Measurements from ENCODE around the gene SLC10A3. TPM values are rescaled to one million over a fixed set of nuclear protein-coding genes. Genes with fewer than 3 reads are reported as not detected.

SLC10A3 gene
- total and polyA plus RNA-seq, 2 of the 13 experiments (the other 11 are each of a cell fraction or from before 2014, with no cell fraction given), result 10.1 to 11.5 TPM

DNA sequence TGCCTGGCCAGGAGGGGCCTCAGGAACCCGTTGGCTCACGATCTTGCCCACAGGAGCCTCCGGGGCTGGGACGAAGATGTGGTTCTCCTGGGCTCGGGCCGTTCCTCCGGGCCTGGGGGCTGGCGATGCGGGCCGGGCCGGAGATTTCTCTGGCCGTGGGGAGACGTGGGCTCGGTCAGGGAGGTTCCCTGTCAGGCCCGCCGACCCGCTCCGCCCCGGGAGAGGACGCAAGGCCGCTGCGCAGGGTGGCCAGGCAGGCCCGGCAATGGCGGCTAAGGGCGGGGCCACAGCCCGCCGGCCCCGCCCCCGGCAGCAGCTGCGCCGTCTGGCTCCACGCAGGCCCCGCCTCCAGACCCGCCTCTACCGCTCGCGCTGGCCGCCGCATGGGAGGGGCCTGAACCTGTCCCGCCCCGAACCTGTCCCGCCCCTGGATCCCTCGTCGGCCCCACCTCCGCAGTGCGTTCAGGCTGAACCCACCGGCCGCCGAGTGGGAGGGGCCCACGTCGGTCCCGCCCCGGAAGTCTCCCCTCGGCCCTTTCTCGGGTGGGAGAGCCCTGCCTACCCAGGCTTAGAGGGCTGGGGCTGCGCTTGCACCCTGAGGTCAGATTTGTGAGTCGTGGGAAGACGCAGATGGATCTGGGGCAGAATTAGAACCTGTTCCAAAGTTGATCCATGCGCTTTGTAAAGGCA, 25.7 kb upstream of the SLC10A3 start, which contains the start of gene FAM3A (continued):
- TF ChIP-seq, protein P1, sequence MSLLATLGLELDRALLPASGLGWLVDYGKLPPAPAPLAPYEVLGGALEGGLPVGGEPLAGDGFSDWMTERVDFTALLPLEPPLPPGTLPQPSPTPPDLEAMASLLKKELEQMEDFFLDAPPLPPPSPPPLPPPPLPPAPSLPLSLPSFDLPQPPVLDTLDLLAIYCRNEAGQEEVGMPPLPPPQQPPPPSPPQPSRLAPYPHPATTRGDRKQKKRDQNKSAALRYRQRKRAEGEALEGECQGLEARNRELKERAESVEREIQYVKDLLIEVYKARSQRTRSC (CRISPR knock-in tag; IDR thresholded peaks at IDR 0.05; ENCODE audit: low read depth), result no peak
- TF ChIP-seq KAT8 (CRISPR knock-in tag; IDR thresholded peaks at IDR 0.05), result 0 out of 2 replicates have a peak, but pooled peaks have one; percentile 20
- TF ChIP-seq GABPB1 (CRISPR knock-in tag; IDR thresholded peaks at IDR 0.05), result peak; percentile 89
- TF ChIP-seq JDP2 (CRISPR knock-in tag; IDR thresholded peaks at IDR 0.05; ENCODE audit: borderline replicate concordance), result no peak
- no peak for TF ChIP-seq PHF20 (CRISPR knock-in tag; IDR thresholded peaks at IDR 0.05)
- no peak for TF ChIP-seq ZNF7 (CRISPR knock-in tag; IDR thresholded peaks at IDR 0.05)
- TF ChIP-seq, protein P2, sequence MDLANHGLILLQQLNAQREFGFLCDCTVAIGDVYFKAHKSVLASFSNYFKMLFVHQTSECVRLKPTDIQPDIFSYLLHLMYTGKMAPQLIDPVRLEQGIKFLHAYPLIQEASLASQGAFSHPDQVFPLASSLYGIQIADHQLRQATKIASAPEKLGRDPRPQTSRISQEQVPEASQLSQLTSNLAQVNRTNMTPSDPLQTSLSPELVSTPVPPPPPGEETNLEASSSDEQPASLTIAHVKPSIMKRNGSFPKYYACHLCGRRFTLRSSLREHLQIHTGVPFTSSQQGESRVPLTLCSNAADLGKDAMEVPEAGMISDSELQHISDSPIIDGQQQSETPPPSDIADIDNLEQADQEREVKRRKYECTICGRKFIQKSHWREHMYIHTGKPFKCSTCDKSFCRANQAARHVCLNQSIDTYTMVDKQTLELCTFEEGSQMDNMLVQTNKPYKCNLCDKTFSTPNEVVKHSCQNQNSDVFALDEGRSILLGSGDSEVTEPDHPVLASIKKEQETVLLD (CRISPR knock-in tag; IDR thresholded peaks at IDR 0.05; ENCODE audit: low read depth), result no peak
- peak in 1 of 2 experiments; percentile 28; a peak in 1 of 4 replicates for TF ChIP-seq KLF16 (CRISPR knock-in tag; IDR thresholded peaks at IDR 0.05)
- TF ChIP-seq, protein P3, sequence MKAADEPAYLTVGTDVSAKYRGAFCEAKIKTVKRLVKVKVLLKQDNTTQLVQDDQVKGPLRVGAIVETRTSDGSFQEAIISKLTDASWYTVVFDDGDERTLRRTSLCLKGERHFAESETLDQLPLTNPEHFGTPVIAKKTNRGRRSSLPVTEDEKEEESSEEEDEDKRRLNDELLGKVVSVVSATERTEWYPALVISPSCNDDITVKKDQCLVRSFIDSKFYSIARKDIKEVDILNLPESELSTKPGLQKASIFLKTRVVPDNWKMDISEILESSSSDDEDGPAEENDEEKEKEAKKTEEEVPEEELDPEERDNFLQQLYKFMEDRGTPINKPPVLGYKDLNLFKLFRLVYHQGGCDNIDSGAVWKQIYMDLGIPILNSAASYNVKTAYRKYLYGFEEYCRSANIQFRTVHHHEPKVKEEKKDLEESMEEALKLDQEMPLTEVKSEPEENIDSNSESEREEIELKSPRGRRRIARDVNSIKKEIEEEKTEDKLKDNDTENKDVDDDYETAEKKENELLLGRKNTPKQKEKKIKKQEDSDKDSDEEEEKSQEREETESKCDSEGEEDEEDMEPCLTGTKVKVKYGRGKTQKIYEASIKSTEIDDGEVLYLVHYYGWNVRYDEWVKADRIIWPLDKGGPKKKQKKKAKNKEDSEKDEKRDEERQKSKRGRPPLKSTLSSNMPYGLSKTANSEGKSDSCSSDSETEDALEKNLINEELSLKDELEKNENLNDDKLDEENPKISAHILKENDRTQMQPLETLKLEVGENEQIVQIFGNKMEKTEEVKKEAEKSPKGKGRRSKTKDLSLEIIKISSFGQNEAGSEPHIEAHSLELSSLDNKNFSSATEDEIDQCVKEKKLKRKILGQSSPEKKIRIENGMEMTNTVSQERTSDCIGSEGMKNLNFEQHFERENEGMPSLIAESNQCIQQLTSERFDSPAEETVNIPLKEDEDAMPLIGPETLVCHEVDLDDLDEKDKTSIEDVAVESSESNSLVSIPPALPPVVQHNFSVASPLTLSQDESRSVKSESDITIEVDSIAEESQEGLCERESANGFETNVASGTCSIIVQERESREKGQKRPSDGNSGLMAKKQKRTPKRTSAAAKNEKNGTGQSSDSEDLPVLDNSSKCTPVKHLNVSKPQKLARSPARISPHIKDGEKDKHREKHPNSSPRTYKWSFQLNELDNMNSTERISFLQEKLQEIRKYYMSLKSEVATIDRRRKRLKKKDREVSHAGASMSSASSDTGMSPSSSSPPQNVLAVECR (CRISPR knock-in tag; IDR thresholded peaks at IDR 0.05; ENCODE audit: borderline replicate concordance), result 0 out of 2 replicates have a peak, but pooled peaks have one; percentile 53
- TF ChIP-seq CENPX (CRISPR knock-in tag; IDR thresholded peaks at IDR 0.05), result no peak
- TF ChIP-seq SATB2 (CRISPR knock-in tag; IDR thresholded peaks at IDR 0.05), result no peak
- no peak for TF ChIP-seq SIN3B (IDR thresholded peaks at IDR 0.05; ENCODE audit: low read length)
- TF ChIP-seq, protein P4, sequence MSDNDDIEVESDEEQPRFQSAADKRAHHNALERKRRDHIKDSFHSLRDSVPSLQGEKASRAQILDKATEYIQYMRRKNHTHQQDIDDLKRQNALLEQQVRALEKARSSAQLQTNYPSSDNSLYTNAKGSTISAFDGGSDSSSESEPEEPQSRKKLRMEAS (IDR thresholded peaks at IDR 0.05), result peak; percentile 32; the same call in 1 of the 2 replicates
- peak; percentile 48; the same call in 1 of the 2 replicates for TF ChIP-seq TAF1 (CRISPR knock-in tag; IDR thresholded peaks at IDR 0.05)
- TF ChIP-seq, protein P5, sequence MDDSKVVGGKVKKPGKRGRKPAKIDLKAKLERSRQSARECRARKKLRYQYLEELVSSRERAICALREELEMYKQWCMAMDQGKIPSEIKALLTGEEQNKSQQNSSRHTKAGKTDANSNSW (CRISPR knock-in tag; IDR thresholded peaks at IDR 0.05; ENCODE audit: borderline replicate concordance), result no peak
- TF ChIP-seq FOSL2 (CRISPR knock-in tag; IDR thresholded peaks at IDR 0.05), result 0 out of 2 replicates have a peak, but pooled peaks have one; percentile 6
- no peak for TF ChIP-seq ZNF780A (CRISPR knock-in tag; IDR thresholded peaks at IDR 0.05)
- TF ChIP-seq ZFP36L2 (CRISPR knock-in tag; IDR thresholded peaks at IDR 0.05), result no peak
- peak; percentile 78 for TF ChIP-seq POLR2G (IDR thresholded peaks at IDR 0.05; ENCODE audit: low read depth, low read length)
- no peak for TF ChIP-seq ZNF441 (CRISPR knock-in tag; IDR thresholded peaks at IDR 0.05; ENCODE audit: borderline replicate concordance)
- no peak for TF ChIP-seq SIX4 (CRISPR knock-in tag; IDR thresholded peaks at IDR 0.05)
- TF ChIP-seq ZNF354B (CRISPR knock-in tag; IDR thresholded peaks at IDR 0.05), result no peak
- TF ChIP-seq, protein P6, sequence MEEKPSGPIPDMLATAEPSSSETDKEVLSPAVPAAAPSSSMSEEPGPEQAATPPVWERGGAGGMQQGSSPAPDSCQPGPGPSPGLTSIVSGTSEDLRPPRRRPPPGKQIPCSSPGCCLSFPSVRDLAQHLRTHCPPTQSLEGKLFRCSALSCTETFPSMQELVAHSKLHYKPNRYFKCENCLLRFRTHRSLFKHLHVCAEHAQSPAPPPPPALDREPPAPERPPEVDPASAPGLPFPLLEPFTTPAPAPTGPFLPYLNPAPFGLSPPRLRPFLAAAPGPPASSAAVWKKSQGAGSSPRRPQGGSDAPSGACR (CRISPR knock-in tag; IDR thresholded peaks at IDR 0.05), result no peak

Measured in HepG2 (cell line).